Measurements from ENCODE around the gene MOSPD2.

The MOSPD2 gene

DNA sequence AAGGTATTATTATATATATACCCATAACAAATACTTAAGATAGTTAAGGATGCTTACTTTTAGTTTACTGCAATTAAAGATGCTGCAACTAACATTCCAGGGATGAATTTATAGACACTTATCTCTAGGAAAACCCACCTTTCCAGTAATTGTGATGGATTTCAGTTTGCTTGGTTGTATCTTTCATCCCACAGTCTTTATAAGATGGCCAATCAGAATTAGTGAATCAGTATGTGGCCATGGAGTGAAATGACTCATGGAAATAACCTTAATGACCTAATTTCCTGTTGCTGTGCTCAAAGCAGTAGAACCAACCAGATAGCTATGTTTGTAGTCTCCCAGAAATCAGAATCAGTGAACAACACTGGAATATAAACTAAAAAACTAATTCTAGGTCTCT is 26.4 kb downstream of the MOSPD2 start (continued):
- TF ChIP-seq, protein P1, sequence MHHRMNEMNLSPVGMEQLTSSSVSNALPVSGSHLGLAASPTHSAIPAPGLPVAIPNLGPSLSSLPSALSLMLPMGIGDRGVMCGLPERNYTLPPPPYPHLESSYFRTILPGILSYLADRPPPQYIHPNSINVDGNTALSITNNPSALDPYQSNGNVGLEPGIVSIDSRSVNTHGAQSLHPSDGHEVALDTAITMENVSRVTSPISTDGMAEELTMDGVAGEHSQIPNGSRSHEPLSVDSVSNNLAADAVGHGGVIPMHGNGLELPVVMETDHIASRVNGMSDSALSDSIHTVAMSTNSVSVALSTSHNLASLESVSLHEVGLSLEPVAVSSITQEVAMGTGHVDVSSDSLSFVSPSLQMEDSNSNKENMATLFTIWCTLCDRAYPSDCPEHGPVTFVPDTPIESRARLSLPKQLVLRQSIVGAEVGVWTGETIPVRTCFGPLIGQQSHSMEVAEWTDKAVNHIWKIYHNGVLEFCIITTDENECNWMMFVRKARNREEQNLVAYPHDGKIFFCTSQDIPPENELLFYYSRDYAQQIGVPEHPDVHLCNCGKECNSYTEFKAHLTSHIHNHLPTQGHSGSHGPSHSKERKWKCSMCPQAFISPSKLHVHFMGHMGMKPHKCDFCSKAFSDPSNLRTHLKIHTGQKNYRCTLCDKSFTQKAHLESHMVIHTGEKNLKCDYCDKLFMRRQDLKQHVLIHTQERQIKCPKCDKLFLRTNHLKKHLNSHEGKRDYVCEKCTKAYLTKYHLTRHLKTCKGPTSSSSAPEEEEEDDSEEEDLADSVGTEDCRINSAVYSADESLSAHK (tag by site-specific recombination; IDR thresholded peaks at IDR 0.05), result no peak
- TF ChIP-seq, protein P2, sequence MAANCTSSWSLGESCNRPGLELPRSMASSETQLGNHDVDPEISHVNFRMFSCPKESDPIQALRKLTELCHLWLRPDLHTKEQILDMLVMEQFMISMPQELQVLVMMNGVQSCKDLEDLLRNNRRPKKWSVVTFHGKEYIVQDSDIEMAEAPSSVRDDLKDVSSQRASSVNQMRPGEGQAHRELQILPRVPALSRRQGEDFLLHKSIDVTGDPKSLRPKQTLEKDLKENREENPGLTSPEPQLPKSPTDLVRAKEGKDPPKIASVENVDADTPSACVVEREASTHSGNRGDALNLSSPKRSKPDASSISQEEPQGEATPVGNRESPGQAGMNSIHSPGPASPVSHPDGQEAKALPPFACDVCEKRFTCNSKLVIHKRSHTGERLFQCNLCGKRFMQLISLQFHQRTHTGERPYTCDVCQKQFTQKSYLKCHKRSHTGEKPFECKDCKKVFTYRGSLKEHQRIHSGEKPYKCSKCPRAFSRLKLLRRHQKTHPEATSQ (tag by site-specific recombination; IDR thresholded peaks at IDR 0.05), result no peak
- TF ChIP-seq ZNF311 (tag by site-specific recombination; IDR thresholded peaks at IDR 0.05; ENCODE audit: borderline replicate concordance) (no peak), ZNF433 (tag by site-specific recombination; IDR thresholded peaks at IDR 0.05; ENCODE audit: low read depth) (no peak), GLIS1 (tag by site-specific recombination; IDR thresholded peaks at IDR 0.05) (no peak), ZNF202 (tag by site-specific recombination; IDR thresholded peaks at IDR 0.05; ENCODE audit: borderline replicate concordance) (no peak), ZNF558 (tag by site-specific recombination; IDR thresholded peaks at IDR 0.05) (no peak)
- TF ChIP-seq, protein P3, sequence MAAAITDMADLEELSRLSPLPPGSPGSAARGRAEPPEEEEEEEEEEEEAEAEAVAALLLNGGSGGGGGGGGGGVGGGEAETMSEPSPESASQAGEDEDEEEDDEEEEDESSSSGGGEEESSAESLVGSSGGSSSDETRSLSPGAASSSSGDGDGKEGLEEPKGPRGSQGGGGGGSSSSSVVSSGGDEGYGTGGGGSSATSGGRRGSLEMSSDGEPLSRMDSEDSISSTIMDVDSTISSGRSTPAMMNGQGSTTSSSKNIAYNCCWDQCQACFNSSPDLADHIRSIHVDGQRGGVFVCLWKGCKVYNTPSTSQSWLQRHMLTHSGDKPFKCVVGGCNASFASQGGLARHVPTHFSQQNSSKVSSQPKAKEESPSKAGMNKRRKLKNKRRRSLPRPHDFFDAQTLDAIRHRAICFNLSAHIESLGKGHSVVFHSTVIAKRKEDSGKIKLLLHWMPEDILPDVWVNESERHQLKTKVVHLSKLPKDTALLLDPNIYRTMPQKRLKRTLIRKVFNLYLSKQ (tag by site-specific recombination; IDR thresholded peaks at IDR 0.05; ENCODE audit: borderline replicate concordance), result no peak

DNA sequence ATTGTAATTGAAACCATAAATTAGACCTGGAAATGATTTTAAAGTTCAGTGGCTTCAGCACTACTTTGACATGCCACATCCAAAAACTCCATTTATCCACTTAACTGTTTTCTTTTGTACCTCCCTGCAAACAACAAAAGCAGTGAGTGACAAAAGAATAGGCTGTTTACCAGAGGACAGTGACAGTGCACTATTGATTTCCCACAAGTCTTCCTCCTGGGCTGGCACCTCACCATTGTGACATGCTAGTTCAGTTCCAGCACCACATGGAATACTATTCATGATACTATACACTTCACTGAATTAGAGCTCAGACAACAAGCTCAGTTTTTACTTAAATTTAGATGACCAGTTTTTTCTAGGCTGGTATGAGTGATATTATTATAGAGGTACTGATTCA is 29.3 kb downstream of the MOSPD2 start:
- Histone ChIP-seq H3K27ac (ENCODE audit: extremely low read depth, low read depth, low read length) (no peak overlapping the region), H3K9me3 (ENCODE audit: control insufficient read depth, insufficient read depth, low read depth, low read length) (no peaks in the 10 kb centered on the region; the same call in 1 of the 2 replicates), H3K4me3 (ENCODE audit: low read depth, low read length) (no peak overlapping the region), H3K4me1 (ENCODE audit: control insufficient read depth, insufficient read depth, low read length) (no peaks in the 10 kb centered on the region), H3K36me3 (ENCODE audit: control insufficient read depth in 2 of 2, insufficient read depth in 1 of 2, low read length in 2 of 2) (peaks cover 0 to 13% of the 10 kb centered on the region in 2 experiments; a peak in 2 of 3 replicates)
- CTCF ChIA-PET, result interaction anchor here (0.5 to 1.3 kb wide), 2 partner anchors 9 to 488 kb away, joined by 3 to 4 read pairs; no protein-coding TSS in a partner anchor
- POLR2A ChIA-PET, result no interaction called here
- TF ChIP-seq, protein P4, sequence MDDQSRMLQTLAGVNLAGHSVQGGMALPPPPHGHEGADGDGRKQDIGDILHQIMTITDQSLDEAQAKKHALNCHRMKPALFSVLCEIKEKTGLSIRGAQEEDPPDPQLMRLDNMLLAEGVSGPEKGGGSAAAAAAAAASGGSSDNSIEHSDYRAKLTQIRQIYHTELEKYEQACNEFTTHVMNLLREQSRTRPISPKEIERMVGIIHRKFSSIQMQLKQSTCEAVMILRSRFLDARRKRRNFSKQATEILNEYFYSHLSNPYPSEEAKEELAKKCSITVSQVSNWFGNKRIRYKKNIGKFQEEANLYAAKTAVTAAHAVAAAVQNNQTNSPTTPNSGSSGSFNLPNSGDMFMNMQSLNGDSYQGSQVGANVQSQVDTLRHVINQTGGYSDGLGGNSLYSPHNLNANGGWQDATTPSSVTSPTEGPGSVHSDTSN (CRISPR knock-in tag; IDR thresholded peaks at IDR 0.05), result no peak
- TF ChIP-seq ZNF140 (tag by site-specific recombination; IDR thresholded peaks at IDR 0.05) (no peak), ZNF350 (tag by site-specific recombination; IDR thresholded peaks at IDR 0.05) (no peak), REPIN1 (tag by site-specific recombination; IDR thresholded peaks at IDR 0.05; ENCODE audit: low read depth) (no peak), GLI4 (tag by site-specific recombination; IDR thresholded peaks at IDR 0.05) (no peak), MYNN (tag by site-specific recombination; IDR thresholded peaks at IDR 0.05; ENCODE audit: borderline replicate concordance) (no peak), ZFP3 (tag by site-specific recombination; IDR thresholded peaks at IDR 0.05; ENCODE audit: low read depth) (no peak), OVOL3 (tag by site-specific recombination; IDR thresholded peaks at IDR 0.05) (no peak)
- TF ChIP-seq, protein P5, sequence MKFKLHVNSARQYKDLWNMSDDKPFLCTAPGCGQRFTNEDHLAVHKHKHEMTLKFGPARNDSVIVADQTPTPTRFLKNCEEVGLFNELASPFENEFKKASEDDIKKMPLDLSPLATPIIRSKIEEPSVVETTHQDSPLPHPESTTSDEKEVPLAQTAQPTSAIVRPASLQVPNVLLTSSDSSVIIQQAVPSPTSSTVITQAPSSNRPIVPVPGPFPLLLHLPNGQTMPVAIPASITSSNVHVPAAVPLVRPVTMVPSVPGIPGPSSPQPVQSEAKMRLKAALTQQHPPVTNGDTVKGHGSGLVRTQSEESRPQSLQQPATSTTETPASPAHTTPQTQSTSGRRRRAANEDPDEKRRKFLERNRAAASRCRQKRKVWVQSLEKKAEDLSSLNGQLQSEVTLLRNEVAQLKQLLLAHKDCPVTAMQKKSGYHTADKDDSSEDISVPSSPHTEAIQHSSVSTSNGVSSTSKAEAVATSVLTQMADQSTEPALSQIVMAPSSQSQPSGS (tag by site-specific recombination; IDR thresholded peaks at IDR 0.05; ENCODE audit: low read depth), result no peak
- TF ChIP-seq, protein P3 (tag by site-specific recombination; IDR thresholded peaks at IDR 0.05; ENCODE audit: borderline replicate concordance), result no peak
- TF ChIP-seq, protein P6, sequence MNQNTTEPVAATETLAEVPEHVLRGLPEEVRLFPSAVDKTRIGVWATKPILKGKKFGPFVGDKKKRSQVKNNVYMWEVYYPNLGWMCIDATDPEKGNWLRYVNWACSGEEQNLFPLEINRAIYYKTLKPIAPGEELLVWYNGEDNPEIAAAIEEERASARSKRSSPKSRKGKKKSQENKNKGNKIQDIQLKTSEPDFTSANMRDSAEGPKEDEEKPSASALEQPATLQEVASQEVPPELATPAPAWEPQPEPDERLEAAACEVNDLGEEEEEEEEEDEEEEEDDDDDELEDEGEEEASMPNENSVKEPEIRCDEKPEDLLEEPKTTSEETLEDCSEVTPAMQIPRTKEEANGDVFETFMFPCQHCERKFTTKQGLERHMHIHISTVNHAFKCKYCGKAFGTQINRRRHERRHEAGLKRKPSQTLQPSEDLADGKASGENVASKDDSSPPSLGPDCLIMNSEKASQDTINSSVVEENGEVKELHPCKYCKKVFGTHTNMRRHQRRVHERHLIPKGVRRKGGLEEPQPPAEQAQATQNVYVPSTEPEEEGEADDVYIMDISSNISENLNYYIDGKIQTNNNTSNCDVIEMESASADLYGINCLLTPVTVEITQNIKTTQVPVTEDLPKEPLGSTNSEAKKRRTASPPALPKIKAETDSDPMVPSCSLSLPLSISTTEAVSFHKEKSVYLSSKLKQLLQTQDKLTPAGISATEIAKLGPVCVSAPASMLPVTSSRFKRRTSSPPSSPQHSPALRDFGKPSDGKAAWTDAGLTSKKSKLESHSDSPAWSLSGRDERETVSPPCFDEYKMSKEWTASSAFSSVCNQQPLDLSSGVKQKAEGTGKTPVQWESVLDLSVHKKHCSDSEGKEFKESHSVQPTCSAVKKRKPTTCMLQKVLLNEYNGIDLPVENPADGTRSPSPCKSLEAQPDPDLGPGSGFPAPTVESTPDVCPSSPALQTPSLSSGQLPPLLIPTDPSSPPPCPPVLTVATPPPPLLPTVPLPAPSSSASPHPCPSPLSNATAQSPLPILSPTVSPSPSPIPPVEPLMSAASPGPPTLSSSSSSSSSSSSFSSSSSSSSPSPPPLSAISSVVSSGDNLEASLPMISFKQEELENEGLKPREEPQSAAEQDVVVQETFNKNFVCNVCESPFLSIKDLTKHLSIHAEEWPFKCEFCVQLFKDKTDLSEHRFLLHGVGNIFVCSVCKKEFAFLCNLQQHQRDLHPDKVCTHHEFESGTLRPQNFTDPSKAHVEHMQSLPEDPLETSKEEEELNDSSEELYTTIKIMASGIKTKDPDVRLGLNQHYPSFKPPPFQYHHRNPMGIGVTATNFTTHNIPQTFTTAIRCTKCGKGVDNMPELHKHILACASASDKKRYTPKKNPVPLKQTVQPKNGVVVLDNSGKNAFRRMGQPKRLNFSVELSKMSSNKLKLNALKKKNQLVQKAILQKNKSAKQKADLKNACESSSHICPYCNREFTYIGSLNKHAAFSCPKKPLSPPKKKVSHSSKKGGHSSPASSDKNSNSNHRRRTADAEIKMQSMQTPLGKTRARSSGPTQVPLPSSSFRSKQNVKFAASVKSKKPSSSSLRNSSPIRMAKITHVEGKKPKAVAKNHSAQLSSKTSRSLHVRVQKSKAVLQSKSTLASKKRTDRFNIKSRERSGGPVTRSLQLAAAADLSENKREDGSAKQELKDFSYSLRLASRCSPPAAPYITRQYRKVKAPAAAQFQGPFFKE (tag by site-specific recombination; IDR thresholded peaks at IDR 0.05; ENCODE audit: borderline replicate concordance), result no peak
- TF ChIP-seq, protein P7, sequence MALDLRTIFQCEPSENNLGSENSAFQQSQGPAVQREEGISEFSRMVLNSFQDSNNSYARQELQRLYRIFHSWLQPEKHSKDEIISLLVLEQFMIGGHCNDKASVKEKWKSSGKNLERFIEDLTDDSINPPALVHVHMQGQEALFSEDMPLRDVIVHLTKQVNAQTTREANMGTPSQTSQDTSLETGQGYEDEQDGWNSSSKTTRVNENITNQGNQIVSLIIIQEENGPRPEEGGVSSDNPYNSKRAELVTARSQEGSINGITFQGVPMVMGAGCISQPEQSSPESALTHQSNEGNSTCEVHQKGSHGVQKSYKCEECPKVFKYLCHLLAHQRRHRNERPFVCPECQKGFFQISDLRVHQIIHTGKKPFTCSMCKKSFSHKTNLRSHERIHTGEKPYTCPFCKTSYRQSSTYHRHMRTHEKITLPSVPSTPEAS (tag by site-specific recombination; IDR thresholded peaks at IDR 0.05), result no peak

Data from HEK293 (cell line).